WTC11 (cell line): Measurements from ENCODE around the gene SNX20.

Source experiments
- CTCF ChIP-seq: fragments of 200-600 bp; IDR thresholded peaks from 2 replicates; pipeline ENCODE4 v1.8.0; 2022; ENCODE audit warnings: antibody characterized with exemption
- GABPB1 ChIP-seq: sonication (generic); formaldehyde crosslinking; IDR thresholded peaks from 2 replicates; pipeline ENCODE4 v1.8.1; 2023; ENCODE audit warnings: mild to moderate bottlenecking, missing genetic modification reagents
- MAX ChIP-seq: sonication (generic); formaldehyde crosslinking; IDR thresholded peaks from 2 replicates; pipeline ENCODE4 v1.8.0; 2022; ENCODE audit warnings: mild to moderate bottlenecking, missing genetic modification reagents
- SP1 ChIP-seq: sonication (generic); formaldehyde crosslinking; conservative IDR thresholded peaks from 2 replicates; pipeline ENCODE4 v1.8.1; 2022; ENCODE audit warnings: missing genetic modification reagents
- USF2 ChIP-seq: sonication (generic); formaldehyde crosslinking; IDR thresholded peaks from 2 replicates; pipeline ENCODE4 v1.8.1; 2023; ENCODE audit warnings: mild to moderate bottlenecking, missing genetic modification reagents, moderate library complexity
- ZSCAN18 ChIP-seq: fragments of 250-450 bp; sonication (Bioruptor Pico); IDR thresholded peaks from 2 replicates; pipeline ENCODE4 v2.1.2; 2022; ENCODE audit warnings: mild to moderate bottlenecking, moderate library complexity
- TF ChIP-seq, protein P1 (sequence below): sonication (generic); formaldehyde crosslinking; IDR thresholded peaks from 2 replicates; pipeline ENCODE4 v1.8.1; 2023; ENCODE audit warnings: mild to moderate bottlenecking, missing genetic modification reagents
- TF ChIP-seq, protein P2 (sequence below): sonication (generic); formaldehyde crosslinking; IDR thresholded peaks from 2 replicates; pipeline ENCODE4 v1.8.0; 2022; ENCODE audit warnings: mild to moderate bottlenecking, missing genetic modification reagents
- TF ChIP-seq, protein P3 (sequence below): sonication (generic); formaldehyde crosslinking; IDR thresholded peaks from 2 replicates; pipeline ENCODE4 v1.8.1; 2023; ENCODE audit warnings: mild to moderate bottlenecking, missing genetic modification reagents, moderate library complexity

- TF ChIP-seq, protein P1, sequence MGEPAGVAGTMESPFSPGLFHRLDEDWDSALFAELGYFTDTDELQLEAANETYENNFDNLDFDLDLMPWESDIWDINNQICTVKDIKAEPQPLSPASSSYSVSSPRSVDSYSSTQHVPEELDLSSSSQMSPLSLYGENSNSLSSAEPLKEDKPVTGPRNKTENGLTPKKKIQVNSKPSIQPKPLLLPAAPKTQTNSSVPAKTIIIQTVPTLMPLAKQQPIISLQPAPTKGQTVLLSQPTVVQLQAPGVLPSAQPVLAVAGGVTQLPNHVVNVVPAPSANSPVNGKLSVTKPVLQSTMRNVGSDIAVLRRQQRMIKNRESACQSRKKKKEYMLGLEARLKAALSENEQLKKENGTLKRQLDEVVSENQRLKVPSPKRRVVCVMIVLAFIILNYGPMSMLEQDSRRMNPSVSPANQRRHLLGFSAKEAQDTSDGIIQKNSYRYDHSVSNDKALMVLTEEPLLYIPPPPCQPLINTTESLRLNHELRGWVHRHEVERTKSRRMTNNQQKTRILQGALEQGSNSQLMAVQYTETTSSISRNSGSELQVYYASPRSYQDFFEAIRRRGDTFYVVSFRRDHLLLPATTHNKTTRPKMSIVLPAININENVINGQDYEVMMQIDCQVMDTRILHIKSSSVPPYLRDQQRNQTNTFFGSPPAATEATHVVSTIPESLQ (CRISPR knock-in tag), result no peak
- TF ChIP-seq CTCF (peak; percentile 86), MAX (CRISPR knock-in tag) (no peak), ZSCAN18 (CRISPR knock-in tag) (no peak), SP1 (CRISPR knock-in tag) (no peak), GABPB1 (CRISPR knock-in tag) (no peak), USF2 (no peak)
- TF ChIP-seq, protein P2, sequence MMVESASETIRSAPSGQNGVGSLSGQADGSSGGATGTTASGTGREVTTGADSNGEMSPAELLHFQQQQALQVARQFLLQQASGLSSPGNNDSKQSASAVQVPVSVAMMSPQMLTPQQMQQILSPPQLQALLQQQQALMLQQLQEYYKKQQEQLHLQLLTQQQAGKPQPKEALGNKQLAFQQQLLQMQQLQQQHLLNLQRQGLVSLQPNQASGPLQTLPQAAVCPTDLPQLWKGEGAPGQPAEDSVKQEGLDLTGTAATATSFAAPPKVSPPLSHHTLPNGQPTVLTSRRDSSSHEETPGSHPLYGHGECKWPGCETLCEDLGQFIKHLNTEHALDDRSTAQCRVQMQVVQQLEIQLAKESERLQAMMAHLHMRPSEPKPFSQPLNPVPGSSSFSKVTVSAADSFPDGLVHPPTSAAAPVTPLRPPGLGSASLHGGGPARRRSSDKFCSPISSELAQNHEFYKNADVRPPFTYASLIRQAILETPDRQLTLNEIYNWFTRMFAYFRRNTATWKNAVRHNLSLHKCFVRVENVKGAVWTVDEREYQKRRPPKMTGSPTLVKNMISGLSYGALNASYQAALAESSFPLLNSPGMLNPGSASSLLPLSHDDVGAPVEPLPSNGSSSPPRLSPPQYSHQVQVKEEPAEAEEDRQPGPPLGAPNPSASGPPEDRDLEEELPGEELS (CRISPR knock-in tag), result no peak
- TF ChIP-seq, protein P3, sequence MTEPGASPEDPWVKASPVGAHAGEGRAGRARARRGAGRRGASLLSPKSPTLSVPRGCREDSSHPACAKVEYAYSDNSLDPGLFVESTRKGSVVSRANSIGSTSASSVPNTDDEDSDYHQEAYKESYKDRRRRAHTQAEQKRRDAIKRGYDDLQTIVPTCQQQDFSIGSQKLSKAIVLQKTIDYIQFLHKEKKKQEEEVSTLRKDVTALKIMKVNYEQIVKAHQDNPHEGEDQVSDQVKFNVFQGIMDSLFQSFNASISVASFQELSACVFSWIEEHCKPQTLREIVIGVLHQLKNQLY (CRISPR knock-in tag), result no peak
These were observed 15.8 kb downstream of the SNX20 start for GRCh38 chr16:50665128-50665878.
